ENCODE measurements around the gene HPS1. TPM values are rescaled to one million over a fixed set of nuclear protein-coding genes. Genes with fewer than 3 reads are reported as not detected.

HPS1 gene
- total and polyA plus RNA-seq, 2 of the 8 experiments (the other 6 are each of a cell fraction or from before 2014, with no cell fraction given) = 38.7 to 61.7 TPM

GRCh38 chr10:98402478-98402877 is 44.3 kb downstream of the HPS1 start:
- H3K56ac ChIP-seq (replicated peaks; ENCODE audit: insufficient read length, low read depth, low read length) = no peak overlapping the region
- H3K79me1 ChIP-seq (ENCODE audit: low read depth, low read length) = no peaks in the 10 kb centered on the region
- H2AFZ ChIP-seq (ENCODE audit: low read length) = no peak overlapping the region
- no peak overlapping the region for H2BK20ac ChIP-seq (ENCODE audit: low read length)
- no peaks in the 10 kb centered on the region for H3K27me3 ChIP-seq (replicated peaks in 1 of 4; ENCODE audit: control insufficient read depth in 3 of 4, extremely low read depth in 1 of 4, insufficient read depth in 3 of 4, low read length in 3 of 4)
- H3K9ac ChIP-seq (replicated peaks in 1 of 4; ENCODE audit: extremely low read depth in 1 of 4, low read depth in 3 of 4, low read length in 3 of 4) = no peak overlapping the region
- no peak overlapping the region for H2BK12ac ChIP-seq (ENCODE audit: low read depth, low read length)
- POLR2A ChIA-PET (ENCODE audit: partially characterized antibody) = no interaction called here
- no peak overlapping the region for H3K18ac ChIP-seq (ENCODE audit: extremely low read depth, low read length)
- no peaks in the 10 kb centered on the region for H3K9me3 ChIP-seq (ENCODE audit: insufficient read depth in 2 of 2, low read depth in 1 of 2, low read length in 1 of 2)
- H3K27ac ChIP-seq (ENCODE audit: low read depth, low read length) = no peak overlapping the region
- H2BK15ac ChIP-seq (ENCODE audit: low read length) = no peak overlapping the region
- no peak overlapping the region for H4K91ac ChIP-seq (replicated peaks; ENCODE audit: insufficient read length, low read length)
- peaks cover 1% of the 10 kb centered on the region; the same call in 1 of the 2 replicates for H3K23me2 ChIP-seq (ENCODE audit: low read depth, low read length)
- no peak overlapping the region for H2BK120ac ChIP-seq (replicated peaks; ENCODE audit: low read depth, low read length)
- no peak overlapping the region for H4K5ac ChIP-seq (ENCODE audit: insufficient read length, low read depth, low read length)
- no peak for DNase-seq (ENCODE audit: low read depth in 1 of 2, low spot score in 2 of 2)
- no peak overlapping the region for H3K4ac ChIP-seq (replicated peaks; ENCODE audit: insufficient read length, low read depth, low read length)
- no peak overlapping the region for H2AK5ac ChIP-seq (ENCODE audit: low read depth, low read length)
- no peak overlapping the region for H4K8ac ChIP-seq (ENCODE audit: extremely low read depth, insufficient read depth, low read length)
- no peak overlapping the region for H2BK5ac ChIP-seq (ENCODE audit: low read depth, low read length)
- peaks cover 0 to 2% of the 10 kb centered on the region in 2 experiments for H4K20me1 ChIP-seq (replicated peaks in 1 of 2; ENCODE audit: control insufficient read depth in 1 of 2, insufficient read depth in 2 of 2, low read length in 2 of 2)
- 88% methylated on average over 7 of the region's 7 CpGs; no CpG with 5 or more reads in 1 of the 2 experiments for WGBS, 2 experiments (ENCODE audit: extremely low coverage in 1 of 2, insufficient coverage in 1 of 2, insufficient read length in 1 of 2, insufficient replicate concordance in 2 of 2, low coverage in 1 of 2, low lambda C conversion rate in 2 of 2, missing lambda C conversion rate in 1 of 2)
- H3K4me3 ChIP-seq (ENCODE audit: extremely low read depth in 1 of 4, insufficient read depth in 2 of 4, low read depth in 3 of 4, low read length in 4 of 4) = no peak overlapping the region
- H3K4me2 ChIP-seq (ENCODE audit: insufficient read depth in 1 of 2, low read depth in 2 of 2, low read length in 2 of 2) = no peak overlapping the region
- no peak for FAIRE-seq
- no peaks in the 10 kb centered on the region for H3K79me2 ChIP-seq (ENCODE audit: control insufficient read depth in 1 of 2, insufficient read depth in 2 of 2, low read length in 2 of 2)
- CTCF ChIA-PET (ENCODE audit: partially characterized antibody) = interaction anchor here (1.2 kb wide), 1 partner anchor 21 kb away, joined by 3 read pairs; no protein-coding TSS in a partner anchor
- H3K4me1 ChIP-seq (replicated peaks in 1 of 4; ENCODE audit: control insufficient read depth in 3 of 4, insufficient read depth in 4 of 4, low read length in 3 of 4) = no peaks in the 10 kb centered on the region
- H3K14ac ChIP-seq (ENCODE audit: insufficient read length) = no peak overlapping the region
- H3K23ac ChIP-seq (ENCODE audit: insufficient read length) = no peak overlapping the region
- H3K36me3 ChIP-seq (ENCODE audit: control insufficient read depth in 2 of 4, insufficient read depth in 4 of 4, low read length in 3 of 4) = no peaks in the 10 kb centered on the region
- TF ChIP-seq POLR2AphosphoS5 (IDR thresholded peaks at IDR 0.05; ENCODE audit: low read depth, low read length) (no peak), POU5F1 (IDR thresholded peaks at IDR 0.05; ENCODE audit: low read depth, low read length) (no peak), SRF (IDR thresholded peaks at IDR 0.05; ENCODE audit: low read depth, low read length) (no peak), SUZ12 (IDR thresholded peaks at IDR 0.05; ENCODE audit: low read length) (no peak), MAX (IDR thresholded peaks at IDR 0.05) (no peak), BACH1 (IDR thresholded peaks at IDR 0.05; ENCODE audit: low read length) (no peak), SP2 (IDR thresholded peaks at IDR 0.05; ENCODE audit: low read length) (no peak)

Data from H1 (cell line).